22Rv1 (cell line): ENCODE data around the gene INSIG2.
"Not testable (repeated sequence)": the region's sequence is repeated elsewhere in the genome, so short reads cannot be mapped to it uniquely, and the experiment has no call there.

Source experiments
- CTCF ChIP-seq: fragments of 450-650 bp; IDR thresholded peaks from 2 replicates; pipeline ENCODE4 v1.5.1; 2017; ENCODE audit warnings: mild to moderate bottlenecking
- ZFX ChIP-seq: fragments of 450-650 bp; IDR thresholded peaks from 2 replicates; pipeline ENCODE4 v1.6.1; 2017; ENCODE audit warnings: antibody characterized with exemption, borderline replicate concordance

GRCh38 chr2:118094102-118094501 is 5.8 kb downstream of the INSIG2 start:
- TF ChIP-seq CTCF, ZFX: not testable (repeated sequence)
